Chondrocyte (in vitro differentiated cells): Measurements from ENCODE around the gene DEAF1. TPM values are rescaled to one million over a fixed set of nuclear protein-coding genes. Genes with fewer than 3 reads are reported as not detected.

Experiments
- DNase-seq: peaks from one replicate; pipeline ENCODE4 v3.0.0; 2021; ENCODE audit warnings: mixed read lengths, low spot score
- H3K27ac Mint-ChIP-seq: one replicate; pipeline ENCODE4 v1.8.0; 2021; ENCODE audit warnings: mild to moderate bottlenecking, moderate library complexity, mixed read lengths; ENCODE audit not compliant: unreplicated experiment
- H3K27me3 Mint-ChIP-seq: 2 replicates; pipeline ENCODE4 v1.8.0; 2021; ENCODE audit warnings: low read depth, mixed read lengths
- H3K36me3 Mint-ChIP-seq: 2 replicates; pipeline ENCODE4 v1.8.0; 2021; ENCODE audit warnings: low read depth, mixed read lengths
- H3K4me1 Mint-ChIP-seq: 2 replicates; pipeline ENCODE4 v1.8.0; 2021; ENCODE audit warnings: low read depth, mild to moderate bottlenecking, mixed read lengths
- H3K4me3 Mint-ChIP-seq: one replicate; pipeline ENCODE4 v1.8.0; 2021; ENCODE audit warnings: mild to moderate bottlenecking, moderate library complexity, mixed read lengths; ENCODE audit not compliant: unreplicated experiment
- H3K9me3 Mint-ChIP-seq: 2 replicates; pipeline ENCODE4 v1.8.0; 2021; ENCODE audit warnings: low read depth, mixed read lengths
- CTCF ChIP-seq: fragments of 200-600 bp; sonication (generic); IDR thresholded peaks from 2 replicates; pipeline ENCODE4 v1.5.0; 2021; ENCODE audit warnings: antibody characterized with exemption, mild to moderate bottlenecking, moderate library complexity
- total RNA-seq: library from RNA; stranded (reverse); gene quantifications from 3 replicates; pipeline ENCODE4 v1.2.1, GENCODE V29; 2021

DEAF1 gene
- total RNA-seq, 1 donor from 2014 or later, result 67.6 TPM

GRCh38 chr11:637593-638521 lies 57.2 kb downstream of the DEAF1 start:
- Mint-ChIP-seq H3K4me1 (peaks cover 14% of the 10 kb centered on the region), H3K4me3 (peak overlapping the region; percentile 59), H3K9me3 (no peaks in the 10 kb centered on the region), H3K27me3 (no peaks in the 10 kb centered on the region), H3K36me3 (no peaks in the 10 kb centered on the region), H3K27ac (peak overlapping the region; percentile 15)
- TF ChIP-seq CTCF, result peak; percentile 11
- peak; percentile 95 for DNase-seq

DNA sequence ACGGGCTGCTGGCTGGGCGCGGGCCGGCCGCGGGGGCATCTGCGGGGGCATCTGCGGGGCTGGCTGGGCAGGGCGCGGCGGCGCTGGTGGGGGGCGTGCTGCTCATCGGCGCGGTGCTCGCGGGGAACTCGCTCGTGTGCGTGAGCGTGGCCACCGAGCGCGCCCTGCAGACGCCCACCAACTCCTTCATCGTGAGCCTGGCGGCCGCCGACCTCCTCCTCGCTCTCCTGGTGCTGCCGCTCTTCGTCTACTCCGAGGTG lies 57.8 kb downstream of the DEAF1 start:
- no peak for TF ChIP-seq CTCF
- Mint-ChIP-seq H3K4me3 (peak overlapping the region; percentile 59), H3K27me3 (no peaks in the 10 kb centered on the region)

DNA sequence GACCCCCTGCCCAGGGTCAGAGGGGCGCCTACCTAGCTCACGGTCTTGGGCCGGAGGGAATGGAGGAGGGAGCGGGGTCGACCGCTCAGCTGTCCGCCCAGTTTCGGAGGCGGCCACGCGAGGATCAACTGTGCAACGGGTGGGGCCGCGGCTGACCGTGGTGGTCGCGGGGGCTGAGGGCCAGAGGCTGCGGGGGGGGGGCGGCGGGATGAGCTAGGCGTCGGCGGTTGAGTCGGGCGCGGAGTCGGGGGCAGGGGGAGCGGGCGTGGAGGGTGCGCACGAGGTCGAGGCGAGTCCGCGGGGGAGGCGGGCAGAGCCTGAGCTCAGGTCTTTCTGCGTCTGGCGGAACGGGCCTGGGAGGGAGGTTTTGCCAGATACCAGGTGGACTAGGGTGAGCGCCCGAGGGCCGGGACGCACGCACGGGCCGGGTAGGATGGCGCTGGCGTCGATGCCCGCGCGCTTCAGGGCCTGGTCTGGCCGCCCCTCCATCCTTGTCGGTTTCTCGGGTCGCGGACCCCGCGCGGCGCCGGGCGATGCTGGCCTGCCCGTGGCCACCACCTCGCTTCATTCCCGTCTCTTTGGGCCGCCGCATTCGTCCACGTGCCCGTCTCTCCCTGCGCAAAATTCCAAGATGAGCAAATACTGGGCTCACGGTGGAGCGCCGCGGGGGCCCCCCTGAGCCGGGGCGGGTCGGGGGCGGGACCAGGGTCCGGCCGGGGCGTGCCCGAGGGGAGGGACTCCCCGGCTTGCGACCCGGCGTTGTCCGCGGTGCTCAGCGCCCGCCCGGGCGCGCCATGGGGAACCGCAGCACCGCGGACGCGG lies 58.3 kb downstream of the DEAF1 start, which contains the start of gene DRD4:
Gene DRD4, plus strand, starts transcription at position 759 of the 822 bp plus-strand sequence. Its CDS starts 36 bp downstream, at position 795.
- DNase-seq, result no peak
- H3K27ac Mint-ChIP-seq, result peak within 1 kb of the TSS; percentile 15
- no peaks in the 10 kb centered on the region for H3K27me3 Mint-ChIP-seq
- H3K4me1 Mint-ChIP-seq, result peaks cover 14% of the 10 kb centered on the region
- H3K36me3 Mint-ChIP-seq, result no peaks in the 10 kb centered on the region
- no peak for TF ChIP-seq CTCF
- H3K4me3 Mint-ChIP-seq, result peak within 1 kb of the TSS; percentile 59
- H3K9me3 Mint-ChIP-seq, result no peaks in the 10 kb centered on the region

More for the DNA sequence above, 57.8 kb downstream of the DEAF1 start:
- Mint-ChIP-seq H3K4me1 (peaks cover 14% of the 10 kb centered on the region), H3K9me3 (no peaks in the 10 kb centered on the region), H3K27ac (no peak overlapping the region), H3K36me3 (no peaks in the 10 kb centered on the region)
- DNase-seq, result no peak

DNA sequence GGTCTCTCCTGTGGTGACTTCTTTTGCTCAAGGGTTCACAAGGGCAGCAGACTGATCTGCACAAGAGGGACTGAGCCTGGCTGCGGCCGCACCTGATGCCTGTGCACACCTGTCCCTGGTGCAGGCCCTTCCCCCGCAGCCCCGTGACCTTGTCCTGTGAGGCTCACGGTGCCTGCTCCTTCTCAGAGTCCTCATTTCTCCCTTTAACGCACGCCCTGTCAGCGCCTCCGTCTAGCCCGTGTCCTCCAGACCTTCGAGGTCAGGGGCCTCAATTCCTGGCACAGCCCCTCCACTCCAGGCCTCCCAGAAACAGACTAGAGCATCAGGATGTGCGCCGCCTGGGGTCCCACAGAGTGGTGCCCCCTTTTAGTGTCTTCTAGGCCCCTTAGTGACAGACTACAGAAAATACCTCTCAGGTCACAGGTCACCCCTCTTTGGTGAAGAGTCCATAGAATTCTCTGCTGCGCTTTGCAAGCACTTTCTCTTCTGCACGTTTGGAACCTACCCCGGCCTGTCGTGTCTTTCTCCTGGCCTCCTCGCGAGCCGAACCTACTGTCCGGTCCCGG lies 59.0 kb downstream of the DEAF1 start:
- Mint-ChIP-seq H3K27me3 (no peaks in the 10 kb centered on the region), H3K9me3 (no peaks in the 10 kb centered on the region), H3K4me3 (no peak overlapping the region), H3K36me3 (no peaks in the 10 kb centered on the region), H3K27ac (no peak overlapping the region), H3K4me1 (peaks cover 14% of the 10 kb centered on the region)
- no peak for TF ChIP-seq CTCF
- DNase-seq, result no peak

DNA sequence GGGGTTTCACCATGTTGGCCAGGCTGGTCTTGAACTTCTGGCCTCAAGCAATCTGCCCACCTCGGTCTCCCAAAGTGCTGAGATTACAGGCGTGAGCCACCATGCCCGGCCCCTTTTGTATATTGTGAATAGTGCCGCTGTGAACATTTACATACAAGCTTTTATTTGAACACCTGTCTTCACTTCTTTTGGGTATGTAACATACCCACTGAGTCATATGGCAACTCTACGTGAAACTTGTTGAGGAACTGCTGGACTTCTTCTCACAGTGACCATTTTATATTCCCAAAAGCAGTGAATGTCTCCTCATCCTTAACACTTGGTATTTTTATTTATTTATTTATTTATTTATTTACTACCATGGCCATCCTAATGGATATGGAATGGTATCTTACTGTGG lies 64.2 kb downstream of the DEAF1 start:
- Mint-ChIP-seq H3K9me3 (no peaks in the 10 kb centered on the region), H3K4me3 (no peak overlapping the region), H3K27ac (no peak overlapping the region), H3K27me3 (no peaks in the 10 kb centered on the region), H3K4me1 (peaks cover 21% of the 10 kb centered on the region), H3K36me3 (no peaks in the 10 kb centered on the region)
- no peak for DNase-seq
- no peak for TF ChIP-seq CTCF
